Gastrocnemius medialis (tissue), 4 donors: ENCODE measurements around the gene SLC5A11.

Source experiments
- CTCF ChIP-seq, 5 experiments: fragments of 450-650 bp in 3 of 5; fragments of 200-600 bp in 2 of 5; sonication (generic) in 2 of 5; IDR thresholded peaks in 4 of 5; conservative IDR thresholded peaks in 1 of 5; 1 replicate in 4 of 5; 2 replicates in 1 of 5; pipeline ENCODE4 v1.5.1; 2016 to 2019; ENCODE audit warnings: antibody characterized with exemption in 5 of 5, mild to moderate bottlenecking in 3 of 5, moderate library complexity in 3 of 5
- POLR2A ChIP-seq, 2 donors: fragments of 450-650 bp; IDR thresholded peaks; one replicate each; pipeline ENCODE4 v1.6.1; 2017; ENCODE audit warnings: antibody characterized with exemption in 2 of 2, mild to moderate bottlenecking in 2 of 2, moderate library complexity in 2 of 2

GRCh38 chr16:24820522-24820921, 25.2 kb upstream of the SLC5A11 start:
- TF ChIP-seq CTCF (IDR thresholded peaks at IDR 0.05 in 4 of 5, conservative IDR thresholded peaks at IDR 0.05 in 1 of 5) (no peak), POLR2A (IDR thresholded peaks at IDR 0.05) (no peak)
